ENCODE data around the gene NREP.

The NREP gene

DNA sequence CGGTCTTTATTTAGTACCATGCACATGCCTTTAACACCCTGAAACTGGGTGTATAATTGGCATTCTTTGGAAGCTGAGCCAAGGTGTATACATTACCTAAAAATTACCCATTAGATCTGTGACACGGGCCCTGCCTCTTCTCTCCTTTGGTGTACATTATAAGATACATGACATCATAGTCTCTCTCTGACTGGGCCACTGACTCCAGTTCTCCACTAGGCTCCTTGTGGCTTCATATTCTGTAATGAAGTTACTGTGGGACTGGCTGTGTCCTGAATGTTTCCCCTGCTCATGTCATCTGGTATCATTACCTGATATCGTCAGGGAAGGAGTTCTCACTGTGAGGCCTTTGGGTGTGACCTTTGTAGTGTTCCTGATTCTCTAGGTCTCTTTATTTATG lies 65.5 kb downstream of the NREP start:
- no peak for DNase-seq

DNA sequence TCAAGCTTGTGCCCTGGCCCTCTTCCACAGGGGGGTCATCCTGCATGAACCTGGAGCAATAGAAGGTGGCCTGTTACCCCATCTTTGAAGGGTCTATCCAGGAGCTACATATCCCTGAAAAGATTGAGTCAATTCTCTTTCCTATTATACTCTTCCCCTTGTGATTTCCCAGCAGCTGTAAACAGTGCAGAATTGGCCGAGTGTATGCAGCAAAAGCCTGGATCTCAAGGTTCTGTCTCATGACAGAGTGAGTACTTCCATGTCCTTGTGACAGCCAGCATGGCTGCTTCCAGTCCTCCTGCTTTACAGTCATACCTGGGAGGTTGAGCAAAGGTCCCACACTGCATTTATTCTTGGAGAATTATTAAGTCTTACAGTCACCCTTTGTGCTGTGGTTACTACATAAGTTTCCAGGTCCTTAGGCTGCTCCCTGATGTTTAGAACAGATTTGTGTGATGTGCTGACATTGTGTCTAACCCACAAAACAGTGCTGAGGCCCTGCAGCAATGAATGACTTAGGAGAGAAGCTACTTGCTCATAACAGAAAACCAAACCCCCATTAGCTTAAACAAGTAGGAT lies 67.5 kb downstream of the NREP start:
- no peak for DNase-seq

DNA sequence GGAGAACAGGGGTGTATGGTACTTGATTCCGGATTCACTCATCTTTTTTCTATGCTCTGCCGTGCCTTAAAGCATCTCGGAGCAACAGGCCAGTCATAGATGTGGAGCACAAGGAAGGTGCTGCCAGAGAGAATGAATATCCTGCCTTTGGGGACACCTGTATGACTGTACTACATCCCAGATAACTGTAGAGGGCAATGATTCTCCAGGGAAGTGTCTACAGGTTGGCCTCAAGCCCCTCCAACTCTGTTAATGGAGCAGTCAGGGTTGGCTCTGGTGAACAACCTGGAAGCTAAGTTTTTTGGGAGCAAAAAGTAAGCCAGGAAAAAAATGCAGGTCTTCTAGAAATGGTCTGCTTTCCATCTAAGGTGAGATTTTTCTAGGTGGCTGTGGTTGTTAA lies 71.0 kb downstream of the NREP start:
- DNase-seq: no peak

GRCh38 chr5:111682641-111683040 lies 74.4 kb downstream of the NREP start:
- no peak for DNase-seq

DNA sequence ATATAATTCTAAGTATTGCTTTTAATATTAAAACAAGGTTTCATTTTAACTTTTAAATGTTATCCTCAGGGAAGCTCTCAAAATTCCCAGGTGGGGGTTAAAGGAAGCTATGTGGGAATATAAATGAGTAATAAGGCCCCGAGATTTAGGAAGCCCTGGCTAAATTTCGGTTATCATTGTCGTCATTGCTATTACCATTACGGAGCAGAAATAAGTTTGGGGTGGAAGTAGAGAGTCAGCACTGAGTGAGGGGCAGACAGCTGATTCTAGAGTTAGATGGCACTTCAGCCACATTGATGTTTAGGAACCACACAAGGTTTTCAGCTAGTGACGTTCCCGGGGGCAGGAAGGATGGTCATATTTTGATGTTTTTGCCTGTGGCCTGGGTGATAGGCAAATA lies 74.9 kb downstream of the NREP start:
- no peak for DNase-seq

DNA sequence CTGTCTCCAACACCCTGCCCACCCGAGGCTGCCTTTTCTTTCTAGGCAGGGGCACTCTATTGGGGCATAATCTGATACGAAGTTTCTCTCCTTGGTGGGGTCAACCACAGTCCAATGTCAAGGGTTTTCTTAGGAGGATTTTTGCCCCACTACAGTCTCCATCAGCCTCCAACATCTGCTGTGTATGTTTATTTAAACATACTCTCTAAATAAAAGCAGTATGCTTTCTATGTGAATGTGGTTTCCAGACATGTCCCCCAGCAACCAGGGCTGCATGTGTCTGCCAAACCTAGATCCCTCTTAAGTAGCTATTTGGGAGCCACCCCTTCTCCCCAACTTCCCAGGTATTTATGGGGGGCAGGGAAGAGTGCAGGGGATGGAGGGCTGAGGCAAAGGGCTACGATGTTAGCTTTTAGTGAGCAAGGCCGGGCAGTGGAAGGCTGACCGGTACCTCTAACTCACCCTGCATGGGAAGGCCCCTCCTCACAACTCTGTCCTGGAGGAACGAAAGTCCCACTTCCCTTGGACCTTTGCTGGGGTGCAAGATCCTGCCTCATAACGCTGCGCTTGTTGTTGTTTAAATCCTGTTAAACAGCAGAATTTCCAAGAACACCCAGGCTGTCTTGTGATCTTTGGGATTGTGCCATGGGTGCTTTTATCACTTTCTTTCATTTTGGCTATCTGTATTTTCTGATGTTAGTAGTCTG lies 75.4 kb downstream of the NREP start:
- DNase-seq: no peak

DNA sequence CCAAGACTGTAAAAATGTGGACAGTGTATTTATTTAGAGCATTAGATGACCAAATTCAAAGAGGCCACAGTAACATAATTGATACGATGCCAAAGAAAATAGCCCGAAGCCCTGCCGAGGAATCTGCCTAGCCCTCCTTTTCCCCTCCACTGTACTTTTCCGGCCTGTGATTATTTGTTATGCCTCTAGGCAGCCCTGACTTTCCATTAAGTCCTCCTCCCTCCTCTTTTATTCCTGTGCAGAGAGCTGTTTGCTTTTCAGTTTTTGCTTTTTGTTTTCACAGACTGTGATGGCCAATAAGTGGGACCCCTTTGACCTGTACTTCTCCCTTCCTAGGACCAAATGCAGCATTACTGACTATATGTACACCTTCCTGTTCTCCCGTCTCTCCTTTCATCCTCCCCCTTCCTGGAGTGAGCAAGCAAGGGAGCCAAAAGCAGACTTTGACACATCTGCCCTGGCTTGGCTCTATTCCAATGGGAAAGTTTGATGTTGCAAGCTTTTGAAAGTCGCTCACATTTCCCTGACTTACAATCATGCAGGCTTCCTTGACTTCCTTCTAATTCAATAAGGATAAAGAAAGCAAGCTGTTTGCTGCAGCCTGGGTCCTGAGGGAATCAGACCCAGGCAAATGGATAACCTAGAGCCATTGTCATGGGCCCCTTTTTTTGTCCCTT lies 76.1 kb downstream of the NREP start:
- no peak for DNase-seq

GRCh38 chr5:111679611-111680010 lies 77.4 kb downstream of the NREP start:
- no peak for DNase-seq

All from activated CD4-positive, CD25-positive, alpha-beta regulatory T cell treated with anti-CD3 and anti-CD28 coated beads, Interleukin-2, amount 50 U/mL, for 72 hours (primary cell).